Prostate gland (tissue), 2 donors: ENCODE data around the gene FBN2. TPM values are rescaled to one million over a fixed set of nuclear protein-coding genes. Genes with fewer than 3 reads are reported as not detected.

Source experiments
- DNase-seq: peaks from one replicate; pipeline ENCODE4 v3.0.0-alpha.2; 2019; ENCODE audit warnings: low spot score
- H3K27ac ChIP-seq, 2 donors: fragments of 200-600 bp; sonication (generic); 2 replicates each; pipeline ENCODE4 v1.5.1; 2017 to 2019
- H3K27me3 ChIP-seq: fragments of 200-600 bp; sonication (generic); replicated peaks from 2 replicates; pipeline ENCODE4 v1.5.1; 2019; ENCODE audit not compliant: insufficient read depth
- H3K36me3 ChIP-seq, 2 donors: fragments of 200-600 bp; sonication (generic); 1 replicate in 1 of 2; 2 replicates in 1 of 2; pipeline versions ENCODE4 v1.5.1 to v1.8.1; 2017 to 2019
- H3K4me1 ChIP-seq: fragments of 200-600 bp; sonication (generic); replicated peaks from 2 replicates; pipeline ENCODE4 v1.5.1; 2019
- H3K4me3 ChIP-seq, 2 donors: fragments of 200-600 bp; sonication (generic); 2 replicates each; pipeline ENCODE4 v1.5.1; 2017 to 2019
- H3K9me3 ChIP-seq: fragments of 200-600 bp; sonication (generic); 2 replicates; pipeline ENCODE4 v1.5.1; 2017
- CTCF ChIP-seq, 4 experiments: fragments of 200-600 bp in 2 of 4; fragments of 450-650 bp in 2 of 4; sonication (generic) in 2 of 4; IDR thresholded peaks; 1 replicate in 3 of 4; 2 replicates in 1 of 4; pipeline ENCODE4 v1.5.1; 2016 to 2019; ENCODE audit warnings: antibody characterized with exemption in 4 of 4, mild to moderate bottlenecking in 2 of 4, moderate library complexity in 2 of 4
- POLR2A ChIP-seq: fragments of 450-650 bp; IDR thresholded peaks from one replicate; pipeline ENCODE4 v1.6.1; 2016; ENCODE audit warnings: antibody characterized with exemption, mild to moderate bottlenecking
- POLR2AphosphoS5 ChIP-seq: sonication (generic); formaldehyde crosslinking; IDR thresholded peaks from one replicate; pipeline ENCODE4 v1.6.1; 2017; ENCODE audit warnings: antibody characterized with exemption
- WGBS: methylation state at CpG from one replicate; pipeline ENCODE4 v1.1.5; 2018; 5-methylcytosine and 5-hydroxymethylcytosine counted together
- intact Hi-C: fragments of 100-400 bp; cut with DNase I; formaldehyde crosslinking; loops from one replicate; pipeline ENCODE4 v1.14.2; 2022
- total RNA-seq, 2 donors: library from RNA; depleted of rRNA; stranded (reverse); fragments of >200 nt; gene quantifications; one replicate each; pipeline ENCODE4 v1.1.0, GENCODE V29; 2016

FBN2 gene
- total RNA-seq, 2 donors from 2014 or later, result 0.82 to 6.6 TPM

GRCh38 chr5:128263357-128263756, 274.7 kb downstream of the FBN2 start:
- 89% methylated on average over 12 of the region's 12 CpGs for WGBS
- H3K4me1 ChIP-seq, result no peaks in the 10 kb centered on the region
- no peak overlapping the region for H3K27ac ChIP-seq
- peaks cover 0 to 3% of the 10 kb centered on the region in 2 donors for H3K36me3 ChIP-seq
- H3K27me3 ChIP-seq, result no peaks in the 10 kb centered on the region
- TF ChIP-seq POLR2A, result no peak
- TF ChIP-seq POLR2AphosphoS5, result no peak
- no peak for TF ChIP-seq CTCF (IDR thresholded peaks at IDR 0.05)
- intact Hi-C loops, result no loop called here
- no peaks in the 10 kb centered on the region for H3K9me3 ChIP-seq
- no peak overlapping the region for H3K4me3 ChIP-seq
- no peak for DNase-seq

GRCh38 chr5:128262911-128263310, 275.1 kb downstream of the FBN2 start:
- H3K27me3 ChIP-seq, result no peaks in the 10 kb centered on the region
- no peak for DNase-seq
- no peaks in the 10 kb centered on the region for H3K4me1 ChIP-seq
- WGBS, result 86% methylated on average over 6 of the region's 6 CpGs
- TF ChIP-seq POLR2A (no peak), POLR2AphosphoS5 (no peak), CTCF (IDR thresholded peaks at IDR 0.05) (no peak)
- intact Hi-C loops, result no loop called here
- H3K36me3 ChIP-seq, result peaks cover 0 to 3% of the 10 kb centered on the region in 2 donors
- H3K4me3 ChIP-seq, result no peak overlapping the region
- no peak overlapping the region for H3K27ac ChIP-seq
- H3K9me3 ChIP-seq, result no peaks in the 10 kb centered on the region

GRCh38 chr5:128259607-128260021, 278.4 kb downstream of the FBN2 start:
- Histone ChIP-seq H3K4me1 (no peaks in the 10 kb centered on the region), H3K4me3 (no peak overlapping the region), H3K36me3 (peaks cover 0 to 3% of the 10 kb centered on the region in 2 donors), H3K27ac (no peak overlapping the region), H3K9me3 (no peaks in the 10 kb centered on the region), H3K27me3 (no peaks in the 10 kb centered on the region)
- no peak for TF ChIP-seq CTCF (IDR thresholded peaks at IDR 0.05)
- TF ChIP-seq POLR2A, result no peak
- no peak for TF ChIP-seq POLR2AphosphoS5
- intact Hi-C loops, result no loop called here
- no peak for DNase-seq
- WGBS, result 80% methylated on average over 11 of the region's 11 CpGs

GRCh38 chr5:128258372-128258771, 279.7 kb downstream of the FBN2 start:
- no peaks in the 10 kb centered on the region for H3K27me3 ChIP-seq
- no peak overlapping the region for H3K4me3 ChIP-seq
- H3K9me3 ChIP-seq, result no peaks in the 10 kb centered on the region
- intact Hi-C loops, result no loop called here
- H3K36me3 ChIP-seq, result no peaks in the 10 kb centered on the region
- WGBS, result 90% methylated on average over 6 of the region's 6 CpGs
- TF ChIP-seq POLR2A, result no peak
- TF ChIP-seq CTCF (IDR thresholded peaks at IDR 0.05), result no peak
- no peak for TF ChIP-seq POLR2AphosphoS5
- H3K27ac ChIP-seq, result no peak overlapping the region
- no peaks in the 10 kb centered on the region for H3K4me1 ChIP-seq
- no peak for DNase-seq

GRCh38 chr5:128257076-128257475, 281.0 kb downstream of the FBN2 start:
- DNase-seq, result no peak
- WGBS, result 35% methylated on average over 2 of the region's 2 CpGs
- Histone ChIP-seq H3K4me3 (no peak overlapping the region), H3K4me1 (no peaks in the 10 kb centered on the region), H3K36me3 (no peaks in the 10 kb centered on the region), H3K9me3 (no peaks in the 10 kb centered on the region), H3K27ac (no peak overlapping the region), H3K27me3 (no peaks in the 10 kb centered on the region)
- TF ChIP-seq POLR2A (no peak), CTCF (IDR thresholded peaks at IDR 0.05) (no peak), POLR2AphosphoS5 (no peak)
- intact Hi-C loops, result no loop called here
